ENCODE results near the gene SEC63.

Gene SEC63

GRCh38 chr6:107820338-107821261, 137.4 kb downstream of the SEC63 start:
- in situ Hi-C loops (cut with HindIII; ENCODE audit: low sequenced_read_pairs), result no loop called here

- in situ Hi-C loops (cut with HindIII; ENCODE audit: low sequenced_read_pairs), result no loop called here
Observed at GRCh38 chr6:107819964-107820337, 138.1 kb downstream of the SEC63 start.

- in situ Hi-C loops (cut with HindIII; ENCODE audit: low sequenced_read_pairs), result no loop called here
Observed at GRCh38 chr6:107819217-107819616, 138.8 kb downstream of the SEC63 start.

GRCh38 chr6:107818272-107818671, 139.7 kb downstream of the SEC63 start:
- in situ Hi-C loops (cut with HindIII; ENCODE audit: low sequenced_read_pairs), result no loop called here

GRCh38 chr6:107817784-107818183, 140.2 kb downstream of the SEC63 start:
- in situ Hi-C loops (cut with HindIII; ENCODE audit: low sequenced_read_pairs), result no loop called here

Measured in endothelial cell of hepatic sinusoid (primary cell).